Limb (tissue), 2 donors: ENCODE results near the gene HOXC12.

Experiments
- DNase-seq, 2 donors: peaks; one replicate each; pipeline ENCODE4 v3.0.0-alpha.2; 2016; ENCODE audit errors: extremely low spot score in 2 of 2

Gene HOXC12

GRCh38 chr12:53954694-53955035 is at the start of gene HOXC12:
HOXC12 (plus strand) TSS chr12:53954903; CDS start chr12:53954930, 27 bp downstream.
- DNase-seq: no peak

GRCh38 chr12:53907103-53907502 is 47.6 kb upstream of the HOXC12 start:
- no peak for DNase-seq

GRCh38 chr12:53916788-53917655 is 37.7 kb upstream of the HOXC12 start:
- DNase-seq: no peak

- DNase-seq: no peak
These were observed 29.9 kb upstream of the HOXC12 start for GRCh38 chr12:53924521-53925405.

GRCh38 chr12:53927220-53928029 is 27.3 kb upstream of the HOXC12 start:
- DNase-seq: no peak

- DNase-seq: no peak
These were observed 26.5 kb upstream of the HOXC12 start for GRCh38 chr12:53928054-53928835.

- DNase-seq: no peak
These were observed 25.2 kb upstream of the HOXC12 start for GRCh38 chr12:53929527-53929926.

GRCh38 chr12:53930591-53931255 is 24.0 kb upstream of the HOXC12 start:
- no peak for DNase-seq

GRCh38 chr12:53931844-53932581 is 22.7 kb upstream of the HOXC12 start:
- DNase-seq: no peak

- DNase-seq: no peak
These were observed 21.8 kb upstream of the HOXC12 start for GRCh38 chr12:53932915-53933314.

- DNase-seq: no peak
These were observed 19.0 kb upstream of the HOXC12 start for GRCh38 chr12:53935383-53936341.

GRCh38 chr12:53937099-53937498 is 17.6 kb upstream of the HOXC12 start:
- no peak for DNase-seq

GRCh38 chr12:53937596-53938325 is 16.9 kb upstream of the HOXC12 start:
- no peak for DNase-seq

GRCh38 chr12:53938326-53939140 is 16.2 kb upstream of the HOXC12 start, which contains the start of gene HOXC13:
HOXC13 (plus strand) TSS chr12:53938831; CDS start chr12:53938907, 76 bp downstream.
- peak; percentile 45 to 88 for DNase-seq

- DNase-seq: peak in 1 of 2 donors; percentile 61
These were observed 15.3 kb upstream of the HOXC12 start for GRCh38 chr12:53939141-53940108.
